Hippocampal formation (tissue), 2 donors: ENCODE results near the gene PRR5.
"Not testable (repeated sequence)": the region's sequence is repeated elsewhere in the genome, so short reads cannot be mapped to it uniquely, and the experiment has no call there.

Experiments
- DNase-seq, 2 donors: peaks; one replicate each; lab custom pipeline; 2025; lab: John Stamatoyannopoulos, UW

Gene PRR5

DNA sequence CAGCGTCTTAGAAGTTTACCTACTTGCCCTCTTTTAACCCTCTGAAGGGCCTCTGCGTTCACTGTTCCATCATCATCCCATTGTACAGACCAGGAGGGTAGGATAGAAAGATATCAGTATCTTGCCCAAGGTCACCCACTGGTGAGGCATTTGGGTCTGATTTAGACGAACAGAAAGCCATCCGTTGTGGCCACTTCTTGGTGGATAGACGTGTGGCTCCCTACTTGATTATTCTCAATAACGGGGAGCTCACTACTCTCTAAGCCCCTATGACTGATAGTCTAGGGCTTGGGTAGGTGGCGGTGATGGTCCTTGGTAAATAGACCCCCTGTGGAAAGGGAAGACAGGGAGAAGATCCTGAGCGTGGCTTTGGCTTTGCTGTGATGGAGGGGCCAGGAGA lies 28.6 kb upstream of the PRR5 start:
- DNase-seq = no peak

DNA sequence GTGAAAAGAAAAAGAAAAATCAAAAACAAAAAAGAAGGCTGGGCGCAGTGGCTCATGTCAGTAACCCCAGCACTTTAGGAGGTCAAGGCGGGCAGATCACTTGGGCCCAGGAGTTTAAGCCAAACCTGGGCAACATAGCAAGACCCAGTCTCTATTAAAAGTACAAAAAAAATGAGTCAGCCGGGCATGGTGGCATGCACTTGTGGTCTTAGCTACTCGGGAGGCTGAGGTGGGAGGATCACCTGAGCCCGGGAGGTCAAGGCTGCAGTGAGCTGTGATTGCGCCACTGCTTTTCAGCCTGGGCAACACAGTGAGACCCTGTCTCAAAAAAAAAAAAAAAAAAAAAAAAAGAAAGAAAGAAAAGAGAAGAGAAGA lies 26.0 kb upstream of the PRR5 start:
- DNase-seq = not testable (repeated sequence)

DNA sequence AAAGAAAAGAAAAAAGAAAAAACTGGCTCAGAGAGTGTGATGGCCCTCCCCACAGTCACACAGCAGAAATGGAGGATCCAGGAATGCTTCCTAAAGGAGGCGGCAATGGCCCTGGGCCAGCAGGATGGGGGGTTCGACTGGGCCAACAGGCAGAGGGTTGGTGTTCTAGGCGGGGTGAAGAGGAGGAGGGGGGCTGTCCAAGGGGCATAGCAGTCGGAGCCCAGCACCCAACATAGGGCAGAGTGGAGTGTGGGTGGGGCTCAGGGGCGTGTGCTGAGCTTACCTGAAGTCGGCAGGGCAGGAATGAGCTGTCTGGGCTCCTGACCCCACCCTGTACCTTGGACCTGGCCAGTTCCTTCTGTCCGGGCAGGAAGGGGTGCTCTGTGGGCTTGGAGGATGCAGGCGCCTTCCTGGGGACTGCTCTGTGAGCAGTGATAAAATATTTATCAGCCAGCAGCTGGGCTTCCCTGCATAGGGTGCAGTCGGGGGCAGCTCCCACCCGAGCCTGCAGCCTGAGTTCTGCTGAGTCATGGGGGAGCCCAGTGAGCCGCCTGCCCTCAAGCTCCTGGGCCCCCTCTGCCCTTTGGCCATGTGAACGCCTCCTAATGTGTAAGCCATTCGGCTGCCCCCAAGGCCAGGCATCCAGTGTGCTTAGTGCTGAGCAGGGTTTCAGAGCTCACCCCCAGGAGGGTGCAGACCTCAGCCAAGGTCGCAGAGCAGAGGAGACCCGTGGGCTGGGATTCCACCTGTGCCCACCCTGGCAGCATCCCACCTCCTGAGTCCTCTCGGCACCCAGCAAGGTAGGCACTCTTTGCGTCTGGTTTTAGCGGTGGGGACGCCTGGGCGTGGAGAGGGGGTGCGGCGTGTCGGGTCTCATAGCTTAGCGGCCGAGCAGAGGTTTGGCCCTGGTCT lies 25.3 kb upstream of the PRR5 start:
- DNase-seq = no peak

DNA sequence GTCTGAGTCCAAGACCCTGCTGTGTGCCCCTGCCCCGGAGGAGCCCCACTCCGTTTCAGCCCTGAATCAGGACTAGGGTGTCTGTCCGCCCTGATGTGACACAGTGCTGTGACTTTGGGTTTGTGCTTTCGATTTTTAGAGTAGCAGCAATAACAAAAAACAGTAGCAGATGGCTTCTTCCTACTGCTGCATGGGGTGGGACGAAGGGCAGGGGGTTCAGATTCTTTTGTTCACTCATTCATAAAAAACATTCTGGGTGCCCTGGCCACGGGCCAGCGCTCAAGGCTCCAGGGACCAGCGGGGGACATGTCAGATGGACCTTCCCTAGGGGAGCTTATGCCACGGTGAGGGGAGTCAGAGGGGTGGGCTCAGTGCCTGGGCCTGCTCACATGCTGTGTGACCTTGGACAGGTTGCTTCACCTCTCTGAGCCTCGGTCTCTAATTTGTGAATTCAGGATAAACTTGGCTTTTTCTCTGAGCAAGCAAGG lies 24.6 kb upstream of the PRR5 start:
- no peak for DNase-seq

DNA sequence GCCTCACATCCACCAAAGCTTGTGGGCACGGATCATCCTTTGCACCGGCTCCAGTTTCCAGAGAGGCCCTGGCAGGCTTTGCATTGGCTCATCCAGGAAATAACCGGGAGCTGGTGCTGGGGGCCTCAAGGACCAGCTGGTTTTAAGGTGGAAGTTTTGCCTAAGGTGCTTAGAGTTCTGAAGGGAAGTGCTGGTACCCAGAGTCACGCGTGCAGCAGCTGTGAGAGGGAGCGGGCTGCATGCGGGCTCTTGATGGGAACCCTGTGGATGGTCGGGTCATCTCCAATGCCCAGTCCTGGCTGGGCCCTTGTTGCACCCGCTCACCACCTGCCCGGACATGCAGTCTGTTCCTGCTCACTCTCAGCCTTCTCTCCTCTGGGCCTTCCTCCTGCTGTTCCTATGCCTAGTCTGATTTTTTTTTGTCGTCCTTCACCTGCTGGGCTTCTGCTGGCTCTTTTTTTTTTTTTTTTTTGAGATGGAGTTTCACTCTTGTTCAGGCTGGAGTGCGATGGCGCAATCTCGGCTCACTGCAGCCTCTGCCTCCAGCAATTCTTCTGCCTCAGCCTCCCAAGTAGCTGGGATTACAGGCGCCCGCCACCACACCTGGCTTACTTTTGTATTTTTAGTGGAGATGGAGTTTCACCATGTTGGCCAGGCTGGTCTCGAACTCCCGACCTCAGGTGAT lies 24.0 kb upstream of the PRR5 start:
- no peak for DNase-seq

DNA sequence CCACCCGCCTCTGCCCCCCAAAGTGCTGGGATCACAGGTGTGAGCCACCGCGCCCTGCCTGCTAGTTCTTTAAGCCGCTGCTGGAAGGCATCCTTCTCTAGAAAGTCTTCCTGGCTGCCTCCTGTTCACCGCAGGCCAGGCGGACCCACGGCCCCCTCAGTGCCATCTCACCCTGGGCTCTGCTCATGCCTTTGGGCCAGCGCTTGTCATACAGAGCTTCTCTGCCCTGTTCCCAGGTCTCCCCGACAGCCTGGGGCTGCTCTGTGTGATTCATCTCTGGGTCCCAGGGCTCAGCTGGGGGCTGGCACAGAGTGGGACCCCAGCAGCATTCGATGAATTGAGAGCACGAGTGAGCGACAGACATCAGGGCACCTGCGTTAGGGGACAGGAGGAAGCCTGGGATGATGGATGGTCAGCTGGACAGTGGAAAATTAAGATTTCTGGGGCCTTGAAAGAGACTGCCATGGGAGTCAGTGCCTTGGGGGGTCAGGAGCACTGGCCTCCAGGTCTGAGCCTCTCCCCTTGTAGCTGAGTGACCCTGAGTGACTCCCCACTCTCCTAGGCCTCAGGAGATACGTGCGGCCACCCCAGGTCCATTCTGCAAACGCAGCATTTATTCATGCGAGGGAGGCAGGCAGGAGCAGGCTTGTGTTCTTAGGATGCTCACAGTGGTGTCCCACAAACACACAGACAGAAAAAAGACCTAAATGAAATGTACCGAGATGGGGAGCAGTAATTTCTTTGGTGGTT lies 23.3 kb upstream of the PRR5 start:
- DNase-seq = no peak

DNA sequence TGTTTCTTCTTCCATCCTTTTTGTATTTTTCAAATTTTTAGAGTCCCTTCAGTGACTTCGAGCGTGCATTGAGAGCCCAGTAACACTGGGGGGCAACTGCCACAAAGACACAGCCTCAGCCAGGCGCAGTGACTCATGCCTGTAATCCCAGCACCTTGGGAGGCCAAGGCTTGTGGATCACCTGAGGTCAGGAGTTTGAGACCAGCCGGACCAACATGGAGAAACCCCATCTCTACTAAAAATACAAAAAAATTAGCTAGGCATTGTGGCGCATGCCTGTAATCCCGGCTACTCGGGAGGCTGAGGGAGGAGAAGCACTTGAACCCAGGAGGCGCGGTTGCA lies 22.7 kb upstream of the PRR5 start:
- DNase-seq = not testable (repeated sequence)

DNA sequence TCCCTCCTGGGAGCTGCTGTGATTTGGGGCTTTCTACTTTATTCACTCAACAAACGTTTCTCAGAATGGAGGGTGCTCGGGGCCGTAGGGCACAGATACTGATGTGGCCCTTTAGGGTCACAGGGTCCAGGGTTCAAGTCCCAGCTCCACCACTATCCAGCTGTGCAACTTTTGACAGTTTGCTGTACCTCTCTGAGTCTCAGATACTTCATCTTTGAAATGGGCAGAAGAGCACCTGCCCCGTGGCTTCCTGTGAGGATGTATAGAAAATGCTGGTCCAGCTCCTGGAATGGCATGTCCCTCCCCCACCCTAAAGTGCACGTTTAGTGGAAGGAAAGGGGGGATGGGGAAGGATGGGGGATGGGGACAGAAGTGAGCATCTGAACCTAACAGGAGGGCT lies 21.9 kb upstream of the PRR5 start:
- DNase-seq = no peak

DNA sequence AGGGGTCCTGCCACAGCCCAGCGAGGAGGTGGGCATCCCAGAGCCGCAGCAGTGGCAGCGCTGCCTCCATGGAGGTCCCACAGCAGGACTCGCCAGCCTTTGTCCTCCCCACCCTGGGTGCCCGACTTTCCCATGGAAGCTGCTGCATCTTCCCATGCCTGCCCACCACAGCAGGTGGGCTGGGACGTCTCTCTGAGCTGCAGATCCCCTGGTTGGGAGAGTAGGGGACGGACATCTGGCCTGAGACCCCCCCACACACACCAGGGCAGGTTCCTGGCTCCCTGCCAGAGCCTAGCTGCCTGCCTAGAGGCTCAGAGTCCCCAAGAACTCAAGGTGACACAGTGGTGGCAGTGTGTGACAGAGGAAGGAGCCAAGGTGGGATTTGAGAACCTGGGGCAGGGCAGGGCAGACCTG lies 21.5 kb upstream of the PRR5 start:
- no peak for DNase-seq

DNA sequence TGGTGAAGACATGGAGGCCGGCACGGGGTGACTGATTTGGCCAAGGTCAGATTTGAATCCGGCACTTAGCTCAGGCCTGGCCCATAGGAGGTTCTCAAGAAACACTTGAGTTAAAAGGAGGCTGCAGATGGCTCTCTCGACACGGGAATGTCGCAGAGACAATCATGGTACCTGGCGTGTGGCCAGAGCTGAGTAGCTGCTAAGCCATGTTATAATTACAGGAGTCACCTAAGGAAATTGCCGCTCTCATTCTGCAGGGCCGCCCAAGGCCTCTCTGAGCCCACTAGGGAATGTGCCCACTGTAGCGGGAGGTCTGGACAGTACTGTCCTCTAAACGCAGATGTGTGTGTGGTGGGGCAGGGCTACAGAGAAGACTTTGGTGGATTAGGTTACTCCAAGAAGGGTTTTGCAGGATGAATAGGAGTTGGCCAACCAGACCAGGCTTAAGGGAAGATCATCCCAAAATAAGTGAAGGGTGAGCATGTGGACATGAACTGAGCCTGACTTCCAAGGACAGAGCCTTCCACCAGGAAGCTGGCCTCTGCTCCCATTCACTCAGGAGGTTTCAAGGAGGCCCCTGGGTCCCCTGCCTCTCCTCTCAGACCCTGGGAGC lies 19.3 kb upstream of the PRR5 start:
- no peak for DNase-seq

DNA sequence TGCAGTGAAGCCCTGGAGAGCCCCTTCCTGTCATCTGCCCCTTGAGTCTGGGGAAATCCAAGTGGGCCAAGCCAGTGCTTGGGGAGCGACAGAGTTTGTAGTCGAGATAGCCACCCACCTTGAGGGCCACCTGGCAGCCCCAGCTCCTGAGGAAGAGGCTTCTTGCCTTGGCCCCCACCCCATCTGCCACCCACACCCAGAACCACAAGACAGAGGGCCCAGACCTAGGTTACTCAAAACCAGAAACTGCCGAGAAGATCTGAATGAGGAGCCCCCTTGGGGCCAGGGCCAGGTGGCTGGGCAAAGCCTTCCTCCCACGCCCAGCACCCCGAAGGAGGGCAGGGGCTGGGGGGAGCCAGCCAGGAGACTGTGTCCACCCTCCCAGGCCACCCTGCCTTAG lies 18.8 kb upstream of the PRR5 start:
- no peak for DNase-seq

DNA sequence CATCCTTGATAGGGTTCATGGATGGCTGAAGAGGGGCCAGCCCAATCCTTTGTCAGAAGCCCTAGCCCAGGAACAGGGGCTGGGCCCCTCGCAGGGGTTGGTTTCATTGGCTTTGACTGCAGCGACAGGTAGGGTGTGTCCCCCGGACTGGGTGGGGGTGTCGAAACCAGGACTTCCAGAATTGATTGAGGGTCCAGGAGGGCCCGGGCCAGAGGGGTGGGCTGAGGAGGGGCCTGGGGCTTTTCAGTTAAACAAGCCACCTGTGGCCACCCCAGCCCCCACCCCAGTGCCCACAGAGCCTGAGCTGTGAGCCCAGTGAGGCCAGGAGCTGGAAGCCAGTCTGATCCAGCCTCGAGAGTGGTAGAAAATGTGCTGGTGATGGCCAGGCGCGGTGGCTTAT lies 18.1 kb upstream of the PRR5 start:
- no peak for DNase-seq

DNA sequence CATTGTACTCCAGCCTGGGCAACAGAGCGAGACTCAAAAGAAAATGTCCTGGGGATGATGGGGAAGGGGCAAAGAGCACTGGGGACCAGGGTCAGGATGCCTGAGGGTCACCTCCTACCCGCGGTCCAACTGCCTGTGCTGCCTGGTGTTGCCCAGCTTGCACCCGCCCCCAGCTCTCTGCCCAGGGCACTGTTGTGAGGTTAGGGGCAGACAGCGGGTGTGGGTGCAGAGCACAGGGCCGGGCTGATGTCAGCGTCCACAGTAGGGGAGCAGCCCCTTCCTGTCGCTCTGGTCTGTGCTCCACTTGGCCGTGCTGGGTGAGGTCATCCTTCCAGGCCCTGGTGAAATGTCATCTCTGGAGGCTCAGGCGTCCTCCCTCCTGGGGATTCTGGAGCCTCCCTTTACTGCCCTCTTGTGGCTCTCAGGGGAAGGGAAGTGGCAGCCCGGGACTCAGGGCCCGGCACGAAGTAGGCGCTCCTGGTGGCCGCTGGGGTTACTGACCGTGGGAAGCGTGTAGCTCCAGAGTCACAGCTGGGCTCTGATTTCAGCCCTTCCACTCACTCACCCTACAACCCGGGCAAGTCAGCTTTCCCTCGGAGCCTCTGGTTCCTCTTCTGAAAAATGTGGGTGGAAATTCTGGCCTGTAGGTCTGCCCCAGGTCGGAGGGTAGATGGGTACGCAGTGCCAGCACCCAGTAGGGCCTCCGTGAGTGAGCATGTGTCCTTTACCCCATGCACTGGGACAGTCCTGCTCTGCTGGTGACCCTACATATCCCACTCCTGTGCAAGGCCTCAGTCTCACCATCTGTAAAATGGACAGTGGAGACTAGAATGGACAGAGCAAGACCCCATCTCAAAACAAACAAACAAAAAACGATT lies 17.3 kb upstream of the PRR5 start:
- DNase-seq = peak in 1 of 2 donors; percentile 45

DNA sequence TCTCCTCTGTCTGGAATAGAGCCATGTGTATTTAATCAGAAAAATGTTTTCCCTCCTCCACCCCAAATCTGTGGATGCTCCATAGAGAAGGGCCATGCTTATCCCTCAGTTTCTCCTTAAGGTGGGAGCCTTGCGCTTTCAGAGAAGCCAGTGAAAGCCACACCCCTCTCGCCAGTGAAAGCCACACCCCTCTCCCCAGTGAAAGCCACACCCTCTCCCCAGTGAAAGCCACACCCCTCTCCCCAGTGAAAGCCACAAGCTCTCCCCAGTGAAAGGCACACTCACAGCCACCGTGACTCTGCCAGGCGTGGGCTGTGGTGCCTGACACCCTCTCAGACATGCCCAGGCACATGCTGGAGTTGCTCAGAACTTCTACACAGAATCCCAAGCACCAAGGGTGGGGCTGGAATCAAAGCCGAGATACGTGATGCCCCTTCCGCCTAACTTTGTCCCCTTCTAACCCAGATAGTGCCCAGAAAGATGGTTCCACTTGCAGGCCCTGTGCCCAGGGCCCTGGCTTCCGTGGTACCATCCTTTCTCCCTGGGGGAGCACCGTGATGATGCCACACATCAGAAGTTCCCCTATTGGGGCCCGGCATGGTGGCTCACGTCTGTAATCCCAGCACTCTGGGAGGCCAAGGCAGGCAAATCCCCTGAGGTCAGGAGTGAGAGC lies 16.5 kb upstream of the PRR5 start:
- no peak for DNase-seq

DNA sequence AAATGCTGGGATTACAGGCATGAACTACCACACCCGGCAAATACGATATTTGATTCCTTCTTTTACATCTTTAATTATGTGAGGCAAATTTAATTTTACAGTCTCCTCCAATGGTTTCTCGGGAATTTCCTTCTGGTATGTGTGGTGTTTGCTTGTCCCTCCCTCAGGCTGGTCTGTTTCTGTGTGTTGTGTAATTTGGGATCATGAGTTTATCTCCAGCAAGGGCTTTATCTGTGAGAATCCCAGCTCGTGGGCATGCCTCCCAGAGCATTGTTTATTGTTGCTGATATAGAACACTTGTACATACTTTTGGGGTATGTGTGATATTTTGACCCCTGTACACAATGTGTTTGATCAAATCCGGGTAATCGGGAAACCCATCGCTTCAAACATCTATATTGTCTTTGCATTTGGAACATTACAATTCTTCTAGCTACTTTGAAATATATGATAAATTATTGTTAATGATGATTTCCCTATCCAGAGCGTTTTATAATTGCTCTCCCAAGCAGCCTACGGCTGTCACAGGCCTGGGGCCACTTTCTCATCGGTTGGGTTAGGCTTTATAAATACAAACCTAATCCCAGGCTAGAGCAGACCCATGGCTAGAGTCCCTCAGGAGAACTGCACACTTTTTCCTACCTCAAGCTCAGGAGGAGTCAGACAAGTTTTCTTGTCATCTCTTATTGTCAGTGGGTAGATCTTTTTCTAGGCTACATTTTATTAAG lies 15.0 kb upstream of the PRR5 start:
- no peak for DNase-seq

DNA sequence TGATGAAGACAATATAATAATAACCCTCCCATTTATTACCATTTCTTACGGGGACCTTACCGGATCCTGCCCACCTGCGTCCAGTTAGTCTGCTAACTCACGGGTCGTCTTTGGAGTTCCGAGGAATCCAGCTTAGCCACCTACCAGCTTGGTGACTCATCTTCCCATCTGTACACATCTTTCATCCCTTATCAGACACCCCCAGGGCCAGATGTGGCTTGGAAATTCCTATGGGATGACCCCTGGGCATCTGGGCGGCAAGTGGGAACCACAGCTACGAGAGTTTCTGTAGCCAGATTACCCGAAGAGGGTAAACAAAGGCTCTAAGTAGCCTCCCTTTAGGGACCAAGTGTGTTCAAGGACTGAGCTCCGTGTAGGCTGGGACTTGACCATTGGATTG lies 12.8 kb upstream of the PRR5 start:
- DNase-seq = no peak

DNA sequence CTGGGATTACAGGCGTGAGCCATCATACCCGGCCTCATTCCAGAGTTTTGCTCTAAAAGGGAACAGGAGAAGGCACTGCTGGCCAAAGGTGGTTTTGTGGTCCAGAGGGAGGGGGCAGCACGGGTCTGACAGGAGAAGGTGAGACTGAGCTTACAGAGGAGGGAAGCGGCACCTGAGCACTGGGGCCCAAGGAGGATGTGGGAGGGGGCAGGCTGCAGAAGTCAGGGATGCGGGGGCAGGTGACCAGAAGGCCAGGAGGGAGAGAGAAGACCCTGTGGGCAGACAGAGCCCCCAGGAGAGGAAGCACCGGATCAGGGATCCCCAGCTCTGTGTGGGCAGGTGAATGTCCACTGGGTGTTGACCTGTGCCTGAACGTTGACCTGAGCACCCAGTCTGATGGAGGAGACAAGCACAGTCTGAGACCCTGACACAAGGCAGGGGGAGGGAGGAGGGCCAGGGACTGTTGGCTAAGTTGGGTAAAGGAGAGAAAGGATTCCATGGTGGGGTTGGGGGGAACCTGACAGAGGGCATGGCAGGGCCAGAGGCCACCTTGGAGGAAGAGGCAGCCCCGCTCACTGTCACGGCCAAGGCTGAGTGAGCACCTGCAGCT lies 12.0 kb upstream of the PRR5 start:
- no peak for DNase-seq

DNA sequence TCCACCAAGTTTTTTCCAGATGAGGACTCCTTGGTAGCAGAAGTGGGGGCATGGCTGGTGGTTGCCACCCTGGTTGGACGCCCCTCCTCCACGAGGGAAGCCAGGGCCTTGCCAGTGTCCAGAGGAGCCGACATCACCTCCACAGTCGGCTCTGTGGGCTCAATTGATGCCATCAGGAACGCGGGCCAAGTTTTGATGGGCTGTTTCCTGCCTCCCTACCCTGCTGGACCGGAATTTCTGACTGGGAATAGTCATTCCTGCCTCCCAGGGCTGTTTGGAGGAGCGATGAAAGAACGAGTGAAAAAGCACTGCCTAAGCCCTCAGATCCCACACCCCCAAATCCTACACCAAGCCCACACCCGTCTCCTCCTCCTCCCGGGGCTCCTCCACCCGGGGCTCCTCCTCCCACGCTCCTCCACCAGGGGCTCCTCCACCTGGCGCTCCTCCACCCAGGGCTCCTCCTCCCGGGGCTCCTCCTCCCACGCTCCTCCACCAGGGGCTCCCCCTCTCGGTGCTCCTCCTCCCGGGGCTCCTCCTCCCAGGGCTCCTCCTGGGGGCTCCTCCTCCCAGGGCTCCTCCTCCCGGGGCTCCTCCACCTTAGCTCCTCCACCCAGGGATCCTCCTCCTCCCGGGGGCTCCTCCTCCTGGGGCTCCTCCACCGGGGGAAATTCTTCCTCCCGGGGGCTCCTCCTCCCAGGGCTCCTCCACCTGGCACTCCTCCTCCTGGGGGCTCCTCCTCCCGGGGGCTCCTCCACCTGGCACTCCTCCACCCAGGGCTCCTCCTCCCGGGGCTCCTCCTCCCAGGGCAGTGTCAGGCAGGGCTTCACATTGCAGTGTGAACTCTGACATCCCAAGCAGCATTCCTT lies 10.0 kb upstream of the PRR5 start:
- no peak for DNase-seq

DNA sequence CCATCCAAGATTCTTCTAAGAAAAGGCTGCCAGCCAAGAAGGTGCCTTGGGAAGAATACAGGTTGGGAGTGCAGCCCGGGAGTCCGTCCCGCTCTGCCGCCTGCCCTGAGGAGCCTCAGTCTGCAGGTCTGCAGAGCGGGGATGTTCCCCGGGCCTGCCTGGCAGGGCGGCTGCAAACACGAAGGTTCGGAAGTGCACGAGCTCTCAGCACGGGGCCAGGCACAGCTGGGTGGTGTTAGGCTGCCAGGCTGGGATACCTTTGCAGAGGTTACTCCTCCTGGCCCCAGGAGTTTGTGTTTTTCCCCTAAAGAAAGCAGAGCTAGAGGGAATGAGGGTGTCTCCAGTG lies 9.4 kb upstream of the PRR5 start:
- no peak for DNase-seq
